ENCODE measurements around the gene DDX42. TPM values are rescaled to one million over a fixed set of nuclear protein-coding genes. Genes with fewer than 3 reads are reported as not detected.
A peak's percentile ranks its signal among the peaks of the same experiment; 100 is the strongest.

Gene DDX42
- total and polyA plus RNA-seq, 9 of the 15 experiments (the other 6 are each of a cell fraction or from before 2014, with no cell fraction given): 16.5 to 149 (median 87.6) TPM

- TF ChIP-seq CHD7 (IDR thresholded peaks at IDR 0.05; ENCODE audit: low read depth, low read length) (no peak), NCOA4 (IDR thresholded peaks at IDR 0.05; ENCODE audit: partially characterized antibody) (no peak), ZNF644 (tag; IDR thresholded peaks at IDR 0.05; ENCODE audit: low read depth) (peak; percentile 65; the same call in 1 of the 2 replicates), PHF8 (IDR thresholded peaks at IDR 0.05; ENCODE audit: borderline replicate concordance, low read length) (peak; percentile 89), ZBTB11 (CRISPR knock-in tag; IDR thresholded peaks at IDR 0.05) (peak in 2 of 3 experiments; percentile 48 to 86; a peak in 3 of 6 replicates), ZNF121 (CRISPR knock-in tag; conservative IDR thresholded peaks at IDR 0.05) (no peak), FOXJ3 (CRISPR knock-in tag; IDR thresholded peaks at IDR 0.05) (no peak), FUS (optimal IDR thresholded peaks at IDR 0.05; ENCODE audit: low read depth, low read length) (no peak), TEAD4 (IDR thresholded peaks at IDR 0.05; ENCODE audit: low read length) (peak; percentile 59), TEAD4 (CRISPR knock-in tag; IDR thresholded peaks at IDR 0.05; ENCODE audit: borderline replicate concordance) (no peak), MBD2 (IDR thresholded peaks at IDR 0.05; ENCODE audit: borderline replicate concordance, low read depth) (peak; percentile 57; the same call in 1 of the 2 replicates), ZNF165 (CRISPR knock-in tag; IDR thresholded peaks at IDR 0.05; ENCODE audit: borderline replicate concordance) (no peak)
Observed at GRCh38 chr17:63773272-63774140, 464 bp upstream of the DDX42 start, which contains the start of gene CCDC47 (continued).
